Right lobe of liver (tissue), 6 donors: Measurements from ENCODE around the gene RERE. TPM values are rescaled to one million over a fixed set of nuclear protein-coding genes. Genes with fewer than 3 reads are reported as not detected.
"Not testable (repeated sequence)": the region's sequence is repeated elsewhere in the genome, so short reads cannot be mapped to it uniquely, and the experiment has no call there.

Source experiments
- ATAC-seq, 4 donors: fragments of 200-7000 bp; cut with Tn5 transposase; one replicate each; pipeline ENCODE4 v1.9.1; 2020; ENCODE audit warnings: mild to moderate bottlenecking in 4 of 4, moderate library complexity in 4 of 4
- DNase-seq, 3 donors: peaks; one replicate each; pipeline ENCODE4 v3.0.0-alpha.2; 2020
- H3K27ac ChIP-seq, 3 donors: fragments of 200-600 bp; one replicate each; pipeline ENCODE4 v1.8.0; 2022
- H3K27me3 ChIP-seq, 2 donors: fragments of 200-600 bp; one replicate each; pipeline ENCODE4 v1.8.0; 2022
- H3K36me3 ChIP-seq, 4 donors: fragments of 200-600 bp; sonication (generic) in 1 of 4; one replicate each; pipeline versions ENCODE4 v1.5.1 to v1.8.0; 2017 to 2022; ENCODE audit warnings: control low read depth in 1 of 4
- H3K4me1 ChIP-seq, 4 donors: fragments of 200-600 bp; sonication (generic) in 1 of 4; one replicate each; pipeline versions ENCODE4 v1.5.1 to v1.8.0; 2017 to 2022; ENCODE audit warnings: control low read depth in 1 of 4
- H3K4me3 ChIP-seq, 3 donors: fragments of 200-600 bp; one replicate each; pipeline ENCODE4 v1.8.0; 2022
- H3K9me3 ChIP-seq, 4 donors: fragments of 200-600 bp; sonication (generic) in 1 of 4; one replicate each; pipeline versions ENCODE4 v1.5.1 to v1.8.0; 2017 to 2022; ENCODE audit warnings: control low read depth in 1 of 4
- CTCF ChIP-seq, 4 donors: fragments of 200-600 bp in 3 of 4; fragments of 450-650 bp in 1 of 4; IDR thresholded peaks; one replicate each; pipeline versions ENCODE4 v1.5.1 to v1.8.0; 2016 to 2022; ENCODE audit warnings: antibody characterized with exemption in 4 of 4, mild to moderate bottlenecking in 2 of 4
- POLR2A ChIP-seq: fragments of 450-650 bp; IDR thresholded peaks from one replicate; pipeline ENCODE4 v1.6.1; 2017; ENCODE audit warnings: antibody characterized with exemption, mild to moderate bottlenecking
- WGBS: methylation state at CpG from one replicate; pipeline ENCODE4 v1.1.6; 2018; ENCODE audit warnings: low coverage, low lambda C conversion rate; ENCODE audit not compliant: insufficient coverage; ENCODE audit errors: missing lambda C conversion rate; 5-methylcytosine and 5-hydroxymethylcytosine counted together
- intact Hi-C, 2 donors: fragments of 100-400 bp; cut with DNase I; formaldehyde crosslinking; loops; one replicate each; pipeline versions ENCODE4 v1.11.2 to v1.14.1; 2022
- total RNA-seq, 6 experiments: library from RNA; depleted of rRNA in 2 of 6; stranded (reverse); fragments of >200 nt in 2 of 6; fragmentation: NEBNext Ultra II Directional in 3 of 6; extraction: Animal tissue kit (Norgen Biotek cat#: 25700) in 3 of 6; gene quantifications; one replicate each; pipeline versions ENCODE4 v1.1.0 to v1.2.4, GENCODE V29; 2016 to 2023
- donor health status: DM: no; HTN: yes; CAD: no.
- donor health status: DM: no; HTN: no; CAD: no.
- donor health status: DM: no; HTN: no; CAD: no.
- donor health status: DM: no; HTN: yes; CAD: no.
- donor health status: DM: no; HTN: yes; CAD: no.

RERE gene
- total RNA-seq, 6 experiments from 2014 or later = 17.5 to 38.4 (median 25.0) TPM

GRCh38 chr1:8822373-8823294 lies 5.2 kb upstream of the RERE start:
- intact Hi-C loops = no loop called here
- Histone ChIP-seq H3K36me3 (no peaks in the 10 kb centered on the region), H3K27me3 (no peaks in the 10 kb centered on the region), H3K27ac (peak overlapping the region in 1 of 3 donors; percentile 18), H3K4me3 (no peak overlapping the region), H3K4me1 (peaks cover 0 to 8% (median 0%) of the 10 kb centered on the region in 4 donors), H3K9me3 (no peaks in the 10 kb centered on the region)
- TF ChIP-seq POLR2A = no peak
- no peak for TF ChIP-seq CTCF (IDR thresholded peaks at IDR 0.05)
- ATAC-seq = peak; percentile 55 to 77 (median 68)
- WGBS = 58% methylated on average over 7 of the region's 10 CpGs
- DNase-seq = no peak

GRCh38 chr1:8821084-8821483 lies 3.6 kb upstream of the RERE start:
- peaks cover 0 to 15% (median 0%) of the 10 kb centered on the region in 4 donors for H3K4me1 ChIP-seq
- H3K36me3 ChIP-seq = no peaks in the 10 kb centered on the region
- intact Hi-C loops = no loop called here
- no peak overlapping the region for H3K4me3 ChIP-seq
- WGBS = 52% methylated on average over 2 of the region's 2 CpGs
- no peak for ATAC-seq
- H3K27ac ChIP-seq = no peak overlapping the region
- H3K27me3 ChIP-seq = no peaks in the 10 kb centered on the region
- TF ChIP-seq POLR2A = no peak
- TF ChIP-seq CTCF (IDR thresholded peaks at IDR 0.05) = no peak
- H3K9me3 ChIP-seq = no peaks in the 10 kb centered on the region
- no peak for DNase-seq

GRCh38 chr1:8818789-8819188 lies 1.3 kb upstream of the RERE start:
- Histone ChIP-seq H3K4me1 (peaks cover 0 to 33% (median 7%) of the 10 kb centered on the region in 4 donors), H3K27ac (peak overlapping the region in 2 of 3 donors; percentile 95), H3K4me3 (peak overlapping the region in 1 of 3 donors; percentile 78)
- H3K36me3 ChIP-seq, H3K9me3 ChIP-seq, intact Hi-C loops, H3K27me3 ChIP-seq, DNase-seq, ATAC-seq: not testable (repeated sequence)
- WGBS = 78% methylated on average over 13 of the region's 13 CpGs

- no peaks in the 10 kb centered on the region for H3K36me3 ChIP-seq
- peaks cover 0 to 33% (median 7%) of the 10 kb centered on the region in 4 donors for H3K4me1 ChIP-seq
- peak in 1 of 3 donors; percentile 33 for DNase-seq
These were observed 910 bp upstream of the RERE start for GRCh38 chr1:8818325-8818775.

More at GRCh38 chr1:8818325-8818775, 910 bp upstream of the RERE start:
- intact Hi-C loops = no loop called here
- WGBS = 10% methylated on average over 3 of the region's 4 CpGs
- Histone ChIP-seq H3K27ac (peak overlapping the region; percentile 91 to 95 (median 95)), H3K9me3 (no peaks in the 10 kb centered on the region), H3K4me3 (peak overlapping the region; percentile 61 to 78 (median 77)), H3K27me3 (no peaks in the 10 kb centered on the region)
- no peak for ATAC-seq
- no peak for TF ChIP-seq CTCF (IDR thresholded peaks at IDR 0.05)
- TF ChIP-seq POLR2A = no peak
